Fibroblast of the conjunctiva (primary cell): ENCODE results near the gene GIPR.

ENCODE experiments used
- DNase-seq: peaks from one replicate; pipeline ENCODE4 v3.0.0-alpha.2; 2010; ENCODE audit warnings: low read depth

Gene GIPR

GRCh38 chr19:45730368-45731288 is 62.6 kb downstream of the GIPR start, which contains the start of gene FBXO46:
Gene FBXO46, minus strand, starts transcription at chr19:45730896. Its CDS starts 17,401 bp downstream, at chr19:45713495.
- DNase-seq, result peak; percentile 98
